HG02571 (cell line): Measurements from ENCODE around the gene TPO.
"Not testable (repeated sequence)": the region's sequence is repeated elsewhere in the genome, so short reads cannot be mapped to it uniquely, and the experiment has no call there.

Experiments
- ATAC-seq: cut with Tn5 transposase; IDR thresholded peaks from one replicate; pipeline ENCODE4 v1.9.1; 2021; ENCODE audit warnings: mild to moderate bottlenecking, moderate library complexity; ENCODE audit not compliant: unreplicated experiment

The TPO gene

GRCh38 chr2:1413156-1413710 is at the start of gene TPO:
TPO (plus strand) TSS chr2:1413463; CDS start chr2:1414409, 946 bp downstream.
- ATAC-seq, result no peak

GRCh38 chr2:1366546-1367134 is 46.6 kb upstream of the TPO start:
- no peak for ATAC-seq

GRCh38 chr2:1367601-1368000 is 45.7 kb upstream of the TPO start:
- no peak for ATAC-seq

GRCh38 chr2:1369905-1370304 is 43.4 kb upstream of the TPO start:
- ATAC-seq, result no peak

- no peak for ATAC-seq
These were observed 42.8 kb upstream of the TPO start for GRCh38 chr2:1370461-1370860.

GRCh38 chr2:1371082-1371481 is 42.2 kb upstream of the TPO start:
- no peak for ATAC-seq

GRCh38 chr2:1373830-1374229 is 39.4 kb upstream of the TPO start:
- ATAC-seq, result no peak

GRCh38 chr2:1374287-1374686 is 39.0 kb upstream of the TPO start:
- no peak for ATAC-seq

GRCh38 chr2:1375794-1376193 is 37.5 kb upstream of the TPO start:
- no peak for ATAC-seq

- ATAC-seq, result no peak
These were observed 35.8 kb upstream of the TPO start for GRCh38 chr2:1377473-1377872.

- no peak for ATAC-seq
These were observed 34.7 kb upstream of the TPO start for GRCh38 chr2:1378456-1379150.

- ATAC-seq, result no peak
These were observed 31.6 kb upstream of the TPO start for GRCh38 chr2:1381644-1382043.

- not testable (repeated sequence) for ATAC-seq
These were observed 25.1 kb upstream of the TPO start for GRCh38 chr2:1387954-1388725.

GRCh38 chr2:1390118-1390517 is 23.1 kb upstream of the TPO start:
- ATAC-seq, result not testable (repeated sequence)

- no peak for ATAC-seq
These were observed 19.9 kb upstream of the TPO start for GRCh38 chr2:1393321-1393720.

GRCh38 chr2:1394709-1395408 is 18.4 kb upstream of the TPO start:
- ATAC-seq, result no peak

GRCh38 chr2:1397350-1397749 is 15.9 kb upstream of the TPO start:
- ATAC-seq, result no peak

GRCh38 chr2:1398191-1398590 is 15.1 kb upstream of the TPO start:
- ATAC-seq, result no peak

GRCh38 chr2:1400943-1401735 is 12.1 kb upstream of the TPO start:
- ATAC-seq, result no peak

- no peak for ATAC-seq
These were observed 11.2 kb upstream of the TPO start for GRCh38 chr2:1402064-1402463.
